ENCODE measurements around the gene HOXA10. TPM values are rescaled to one million over a fixed set of nuclear protein-coding genes. Genes with fewer than 3 reads are reported as not detected.

Gene HOXA10
- total and polyA plus RNA-seq, 4 donors: 0.03 to 0.70 (median 0.13) TPM

GRCh38 chr7:27134392-27134791, 39.7 kb downstream of the HOXA10 start:
- H3K9me3 ChIP-seq (ENCODE audit: control insufficient read depth in 4 of 4, low read length in 3 of 4): peaks cover 0 to 2% (median 0%) of the 10 kb centered on the region in 4 donors
- H3K4me3 ChIP-seq (ENCODE audit: low read depth in 1 of 3, low read length in 3 of 3): no peak overlapping the region
- H3K27ac ChIP-seq (ENCODE audit: low read depth in 1 of 2, low read length in 2 of 2): no peak overlapping the region
- no peak overlapping the region for H3K9ac ChIP-seq (ENCODE audit: low read depth in 1 of 2, low read length in 2 of 2)
- 20% methylated on average over 2 of the region's 2 CpGs for WGBS
- no peak for DNase-seq (ENCODE audit: low spot score)
- TF ChIP-seq ZBTB33 (IDR thresholded peaks at IDR 0.05) (no peak), SP1 (IDR thresholded peaks at IDR 0.05) (no peak), HNF4G (IDR thresholded peaks at IDR 0.05) (no peak)
- TF ChIP-seq, protein P1, sequence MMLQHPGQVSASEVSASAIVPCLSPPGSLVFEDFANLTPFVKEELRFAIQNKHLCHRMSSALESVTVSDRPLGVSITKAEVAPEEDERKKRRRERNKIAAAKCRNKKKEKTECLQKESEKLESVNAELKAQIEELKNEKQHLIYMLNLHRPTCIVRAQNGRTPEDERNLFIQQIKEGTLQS (IDR thresholded peaks at IDR 0.05): no peak
- H3K4me1 ChIP-seq (ENCODE audit: control insufficient read depth in 4 of 4, insufficient read depth in 4 of 4, low read length in 3 of 4): peaks cover 0 to 10% (median 1%) of the 10 kb centered on the region in 4 donors
- H3K27me3 ChIP-seq (ENCODE audit: control insufficient read depth in 4 of 4, insufficient read depth in 4 of 4, low read length in 3 of 4): peaks cover 2 to 20% (median 12%) of the 10 kb centered on the region in 4 donors
- H3K36me3 ChIP-seq (ENCODE audit: control insufficient read depth in 4 of 4, insufficient read depth in 3 of 4, low read depth in 1 of 4, low read length in 3 of 4): no peaks in the 10 kb centered on the region

- peaks cover 0 to 2% (median 0%) of the 10 kb centered on the region in 4 donors for H3K9me3 ChIP-seq (ENCODE audit: control insufficient read depth in 4 of 4, low read length in 3 of 4)
- H3K27ac ChIP-seq (ENCODE audit: low read depth in 1 of 2, low read length in 2 of 2): no peak overlapping the region
- no peak overlapping the region for H3K9ac ChIP-seq (ENCODE audit: low read depth in 1 of 2, low read length in 2 of 2)
- DNase-seq (ENCODE audit: low spot score): no peak
- no peaks in the 10 kb centered on the region for H3K36me3 ChIP-seq (ENCODE audit: control insufficient read depth in 4 of 4, insufficient read depth in 3 of 4, low read depth in 1 of 4, low read length in 3 of 4)
- peaks cover 0 to 9% (median 1%) of the 10 kb centered on the region in 4 donors for H3K4me1 ChIP-seq (ENCODE audit: control insufficient read depth in 4 of 4, insufficient read depth in 4 of 4, low read length in 3 of 4)
- no peak overlapping the region for H3K4me3 ChIP-seq (ENCODE audit: low read depth in 1 of 3, low read length in 3 of 3)
- TF ChIP-seq JUND (IDR thresholded peaks at IDR 0.05) (no peak), RAD21 (IDR thresholded peaks at IDR 0.05) (no peak), CTCF (IDR thresholded peaks at IDR 0.05; ENCODE audit: low read depth, low read length, missing input control) (no peak), GABPA (IDR thresholded peaks at IDR 0.05 in 1 of 2, conservative IDR thresholded peaks at IDR 0.05 in 1 of 2) (no peak), FOXA1 (IDR thresholded peaks at IDR 0.05) (no peak), YY1 (IDR thresholded peaks at IDR 0.05) (no peak), ZBTB33 (IDR thresholded peaks at IDR 0.05) (no peak), HNF4G (IDR thresholded peaks at IDR 0.05) (no peak), RXRA (IDR thresholded peaks at IDR 0.05) (no peak), NR2F2 (IDR thresholded peaks at IDR 0.05) (no peak), FOXA2 (IDR thresholded peaks at IDR 0.05) (no peak), EGR1 (IDR thresholded peaks at IDR 0.05; ENCODE audit: low read depth in 2 of 2) (no peak), SP1 (IDR thresholded peaks at IDR 0.05) (no peak), TAF1 (conservative IDR thresholded peaks at IDR 0.05) (no peak), HNF4A (conservative IDR thresholded peaks at IDR 0.05) (no peak)
- TF ChIP-seq, protein P2, sequence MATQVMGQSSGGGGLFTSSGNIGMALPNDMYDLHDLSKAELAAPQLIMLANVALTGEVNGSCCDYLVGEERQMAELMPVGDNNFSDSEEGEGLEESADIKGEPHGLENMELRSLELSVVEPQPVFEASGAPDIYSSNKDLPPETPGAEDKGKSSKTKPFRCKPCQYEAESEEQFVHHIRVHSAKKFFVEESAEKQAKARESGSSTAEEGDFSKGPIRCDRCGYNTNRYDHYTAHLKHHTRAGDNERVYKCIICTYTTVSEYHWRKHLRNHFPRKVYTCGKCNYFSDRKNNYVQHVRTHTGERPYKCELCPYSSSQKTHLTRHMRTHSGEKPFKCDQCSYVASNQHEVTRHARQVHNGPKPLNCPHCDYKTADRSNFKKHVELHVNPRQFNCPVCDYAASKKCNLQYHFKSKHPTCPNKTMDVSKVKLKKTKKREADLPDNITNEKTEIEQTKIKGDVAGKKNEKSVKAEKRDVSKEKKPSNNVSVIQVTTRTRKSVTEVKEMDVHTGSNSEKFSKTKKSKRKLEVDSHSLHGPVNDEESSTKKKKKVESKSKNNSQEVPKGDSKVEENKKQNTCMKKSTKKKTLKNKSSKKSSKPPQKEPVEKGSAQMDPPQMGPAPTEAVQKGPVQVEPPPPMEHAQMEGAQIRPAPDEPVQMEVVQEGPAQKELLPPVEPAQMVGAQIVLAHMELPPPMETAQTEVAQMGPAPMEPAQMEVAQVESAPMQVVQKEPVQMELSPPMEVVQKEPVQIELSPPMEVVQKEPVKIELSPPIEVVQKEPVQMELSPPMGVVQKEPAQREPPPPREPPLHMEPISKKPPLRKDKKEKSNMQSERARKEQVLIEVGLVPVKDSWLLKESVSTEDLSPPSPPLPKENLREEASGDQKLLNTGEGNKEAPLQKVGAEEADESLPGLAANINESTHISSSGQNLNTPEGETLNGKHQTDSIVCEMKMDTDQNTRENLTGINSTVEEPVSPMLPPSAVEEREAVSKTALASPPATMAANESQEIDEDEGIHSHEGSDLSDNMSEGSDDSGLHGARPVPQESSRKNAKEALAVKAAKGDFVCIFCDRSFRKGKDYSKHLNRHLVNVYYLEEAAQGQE (IDR thresholded peaks at IDR 0.05): no peak
- TF ChIP-seq, protein P1 (IDR thresholded peaks at IDR 0.05): no peak
- 24% methylated on average over 18 of the region's 18 CpGs for WGBS
- peaks cover 2 to 20% (median 12%) of the 10 kb centered on the region in 4 donors for H3K27me3 ChIP-seq (ENCODE audit: control insufficient read depth in 4 of 4, insufficient read depth in 4 of 4, low read length in 3 of 4)
Observed at GRCh38 chr7:27133409-27134231, 40.5 kb downstream of the HOXA10 start.
